Osteocyte (in vitro differentiated cells): ENCODE data around the gene SIT1. TPM values are rescaled to one million over a fixed set of nuclear protein-coding genes. Genes with fewer than 3 reads are reported as not detected.

Experiments
- DNase-seq: peaks from one replicate; pipeline ENCODE4 v3.0.0; 2021; ENCODE audit warnings: mixed read lengths; ENCODE audit not compliant: unreplicated experiment; ENCODE audit errors: extremely low spot score
- H3K27ac Mint-ChIP-seq: one replicate; pipeline ENCODE4 v1.8.0; 2021; ENCODE audit warnings: mild to moderate bottlenecking, mixed read lengths; ENCODE audit not compliant: unreplicated experiment
- H3K27me3 Mint-ChIP-seq: one replicate; pipeline ENCODE4 v1.8.0; 2021; ENCODE audit warnings: mixed read lengths; ENCODE audit not compliant: unreplicated experiment
- H3K36me3 Mint-ChIP-seq: one replicate; pipeline ENCODE4 v1.8.0; 2021; ENCODE audit warnings: mixed read lengths; ENCODE audit not compliant: unreplicated experiment
- H3K4me1 Mint-ChIP-seq: one replicate; pipeline ENCODE4 v1.8.0; 2021; ENCODE audit warnings: mixed read lengths; ENCODE audit not compliant: unreplicated experiment
- H3K4me3 Mint-ChIP-seq: one replicate; pipeline ENCODE4 v1.8.0; 2021; ENCODE audit warnings: mild to moderate bottlenecking, moderate library complexity, mixed read lengths; ENCODE audit not compliant: unreplicated experiment
- H3K9me3 Mint-ChIP-seq: one replicate; pipeline ENCODE4 v1.8.0; 2021; ENCODE audit warnings: mixed read lengths; ENCODE audit not compliant: unreplicated experiment
- CTCF ChIP-seq: fragments of 200-600 bp; sonication (generic); IDR thresholded peaks from 2 replicates; pipeline ENCODE4 v1.5.0; 2021; ENCODE audit warnings: antibody characterized with exemption, mild to moderate bottlenecking, moderate library complexity
- total RNA-seq: library from RNA; stranded (reverse); gene quantifications from 2 replicates; pipeline ENCODE4 v1.2.1, GENCODE V29; 2021

The SIT1 gene
- total RNA-seq, 1 donor from 2014 or later: not detected

DNA sequence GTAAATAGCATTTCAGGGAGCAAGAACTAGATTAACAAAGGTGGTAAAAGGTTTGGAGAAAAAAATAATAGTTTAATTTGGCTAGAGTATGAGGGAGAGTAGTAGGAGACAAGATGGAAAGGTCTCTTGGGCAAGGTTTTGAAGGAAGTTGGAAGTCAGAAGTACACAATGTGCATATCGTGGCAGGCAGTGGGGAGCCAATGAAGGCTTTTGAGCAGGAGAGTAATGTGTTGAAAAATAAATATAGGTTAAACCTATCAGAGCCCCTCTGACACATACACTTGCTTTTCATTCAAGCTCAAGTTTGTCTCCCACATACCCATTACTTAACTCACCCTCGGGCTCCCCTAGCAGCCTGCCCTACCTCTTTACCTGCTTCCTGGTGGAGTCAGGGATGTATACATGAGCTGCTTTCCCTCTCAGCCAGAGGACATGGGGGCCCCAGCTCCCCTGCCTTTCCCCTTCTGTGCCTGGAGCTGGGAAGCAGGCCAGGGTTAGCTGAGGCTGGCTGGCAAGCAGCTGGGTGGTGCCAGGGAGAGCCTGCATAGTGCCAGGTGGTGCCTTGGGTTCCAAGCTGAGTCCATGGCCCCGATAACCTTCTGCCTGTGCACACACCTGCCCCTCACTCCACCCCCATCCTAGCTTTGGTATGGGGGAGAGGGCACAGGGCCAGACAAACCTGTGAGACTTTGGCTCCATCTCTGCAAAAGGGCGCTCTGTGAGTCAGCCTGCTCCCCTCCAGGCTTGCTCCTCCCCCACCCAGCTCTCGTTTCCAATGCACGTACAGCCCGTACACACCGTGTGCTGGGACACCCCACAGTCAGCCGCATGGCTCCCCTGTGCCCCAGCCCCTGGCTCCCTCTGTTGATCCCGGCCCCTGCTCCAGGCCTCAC, 22.6 kb upstream of the SIT1 start, which contains the start of gene CA9:
Gene CA9, plus strand, starts transcription at position 797 of the 893 bp plus-strand sequence. Its CDS starts 32 bp downstream, at position 829.
- Mint-ChIP-seq H3K4me3 (no peak within 1 kb of the TSS), H3K27me3 (no peaks in the 10 kb centered on the region)

GRCh38 chr9:35669331-35670145, 18.8 kb upstream of the SIT1 start:
- DNase-seq: no peak
- peak overlapping the region; percentile 92 for H3K27ac Mint-ChIP-seq
- H3K36me3 Mint-ChIP-seq: no peaks in the 10 kb centered on the region
- no peak for TF ChIP-seq CTCF
- H3K9me3 Mint-ChIP-seq: no peaks in the 10 kb centered on the region
- H3K4me1 Mint-ChIP-seq: peaks cover 59% of the 10 kb centered on the region
- no peaks in the 10 kb centered on the region for H3K27me3 Mint-ChIP-seq
- no peak overlapping the region for H3K4me3 Mint-ChIP-seq

More for the DNA sequence above, 22.6 kb upstream of the SIT1 start, which contains the start of gene CA9:
- H3K36me3 Mint-ChIP-seq: no peaks in the 10 kb centered on the region
- peaks cover 47% of the 10 kb centered on the region for H3K4me1 Mint-ChIP-seq
- H3K27ac Mint-ChIP-seq: no peak within 1 kb of the TSS
- DNase-seq: no peak
- TF ChIP-seq CTCF: no peak
- H3K9me3 Mint-ChIP-seq: no peaks in the 10 kb centered on the region

- no peaks in the 10 kb centered on the region for H3K9me3 Mint-ChIP-seq
- H3K27me3 Mint-ChIP-seq: no peaks in the 10 kb centered on the region
- no peak overlapping the region for H3K4me3 Mint-ChIP-seq
- no peaks in the 10 kb centered on the region for H3K36me3 Mint-ChIP-seq
- TF ChIP-seq CTCF: no peak
- DNase-seq: no peak
- H3K4me1 Mint-ChIP-seq: peaks cover 56% of the 10 kb centered on the region
- peak overlapping the region; percentile 92 for H3K27ac Mint-ChIP-seq
These were observed 17.2 kb upstream of the SIT1 start for GRCh38 chr9:35667939-35668338.

DNA sequence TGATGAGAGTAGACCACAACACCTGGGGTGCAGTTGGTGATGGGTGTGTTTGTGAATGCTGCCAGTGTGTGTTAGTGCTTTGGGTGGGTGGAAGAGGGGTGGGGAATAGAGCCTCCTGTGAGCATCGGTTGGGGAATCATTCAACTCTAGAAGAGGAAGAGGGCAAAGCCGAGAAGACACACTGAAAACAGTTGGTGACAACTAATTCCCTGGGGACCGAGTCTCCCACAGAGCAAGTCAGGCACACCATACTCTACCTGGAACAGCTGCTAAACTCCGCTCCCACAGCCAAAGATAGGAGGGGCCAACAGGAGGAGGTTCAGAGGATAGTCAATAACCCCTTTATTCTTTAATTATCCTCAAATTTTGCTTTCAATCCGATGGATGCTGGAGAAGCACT, 15.8 kb upstream of the SIT1 start:
- Mint-ChIP-seq H3K4me3 (no peak overlapping the region), H3K9me3 (no peaks in the 10 kb centered on the region), H3K27me3 (no peaks in the 10 kb centered on the region), H3K4me1 (peaks cover 67% of the 10 kb centered on the region), H3K36me3 (no peaks in the 10 kb centered on the region), H3K27ac (no peak overlapping the region)
- no peak for DNase-seq
- TF ChIP-seq CTCF: no peak

DNA sequence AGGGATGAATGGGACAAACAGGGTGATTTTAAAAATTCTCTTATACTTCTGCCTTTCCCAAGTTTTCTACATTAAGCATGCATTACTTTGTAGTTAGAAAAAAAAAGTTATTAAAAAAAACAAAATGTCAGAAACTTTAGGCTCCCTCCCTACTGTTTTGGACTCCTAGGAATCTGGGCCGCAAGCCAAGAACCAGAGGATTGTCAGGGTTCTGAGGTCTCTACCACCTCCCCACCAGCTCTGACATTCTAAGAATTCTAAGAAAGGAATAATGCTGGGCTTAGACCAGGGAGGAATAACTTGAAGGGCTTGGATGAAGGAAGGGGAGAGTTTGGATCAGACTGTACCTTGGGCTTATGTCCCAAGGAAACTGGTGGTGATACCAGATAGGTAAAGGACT, 15.3 kb upstream of the SIT1 start:
- Mint-ChIP-seq H3K27ac (peak overlapping the region; percentile 56), H3K27me3 (no peaks in the 10 kb centered on the region), H3K36me3 (no peaks in the 10 kb centered on the region), H3K9me3 (no peaks in the 10 kb centered on the region), H3K4me3 (peak overlapping the region; percentile 57), H3K4me1 (peaks cover 70% of the 10 kb centered on the region)
- DNase-seq: no peak
- TF ChIP-seq CTCF: no peak
